GM23338 (cell line): ENCODE results near the gene VSIG10L. TPM values are rescaled to one million over a fixed set of nuclear protein-coding genes. Genes with fewer than 3 reads are reported as not detected.

Source experiments
- ATAC-seq: fragments of 200-7000 bp; cut with Tn5 transposase; 3 replicates; pipeline ENCODE4 v1.9.1; 2020
- DNase-seq: peaks from one replicate; pipeline ENCODE4 v3.0.0-alpha.2; 2015; ENCODE audit warnings: low spot score
- H2AFZ ChIP-seq: fragments of 200-600 bp; sonication (generic); 2 replicates; pipeline ENCODE4 v1.8.0; 2016; ENCODE audit warnings: antibody characterized with exemption, mild to moderate bottlenecking, moderate library complexity
- H3F3A ChIP-seq: fragments of 200-600 bp; sonication (generic); replicated peaks from 2 replicates; pipeline ENCODE4 v1.8.0; 2017; ENCODE audit warnings: antibody characterized with exemption, mixed run types, low read depth
- H3K27ac ChIP-seq: fragments of 200-600 bp; sonication (generic); 2 replicates; pipeline ENCODE4 v1.6.1; 2016; ENCODE audit warnings: low read depth
- H3K27me3 ChIP-seq: fragments of 200-600 bp; sonication (generic); 2 replicates; pipeline ENCODE4 v1.8.0; 2016; ENCODE audit warnings: mild to moderate bottlenecking, mixed run types, moderate library complexity; ENCODE audit not compliant: insufficient read depth
- H3K36me3 ChIP-seq: fragments of 200-600 bp; sonication (generic); 2 replicates; pipeline ENCODE4 v1.8.0; 2016; ENCODE audit warnings: mild to moderate bottlenecking; ENCODE audit not compliant: insufficient read depth
- H3K4me1 ChIP-seq: fragments of 200-600 bp; sonication (generic); 2 replicates; pipeline ENCODE4 v1.8.0; 2016; ENCODE audit warnings: mild to moderate bottlenecking, moderate library complexity; ENCODE audit not compliant: insufficient read depth
- H3K4me2 ChIP-seq: fragments of 200-600 bp; sonication (generic); 2 replicates; pipeline ENCODE4 v1.7.1; 2017; ENCODE audit warnings: mixed run types
- H3K4me3 ChIP-seq: fragments of 200-600 bp; sonication (generic); 2 replicates; pipeline ENCODE4 v1.6.1; 2016; ENCODE audit warnings: mixed run types
- H3K79me2 ChIP-seq: fragments of 200-600 bp; sonication (generic); replicated peaks from 2 replicates; pipeline ENCODE4 v1.8.0; 2017; ENCODE audit warnings: mild to moderate bottlenecking; ENCODE audit not compliant: insufficient read depth
- H3K9me2 ChIP-seq: fragments of 200-600 bp; sonication (generic); 2 replicates; pipeline ENCODE4 v1.8.0; 2017; ENCODE audit not compliant: insufficient read depth
- H4K20me1 ChIP-seq: fragments of 200-600 bp; sonication (generic); replicated peaks from 2 replicates; pipeline ENCODE4 v1.8.0; 2017; ENCODE audit warnings: mild to moderate bottlenecking; ENCODE audit not compliant: insufficient read depth
- H3K27ac Mint-ChIP-seq: 2 replicates; pipeline ENCODE4 v1.8.0; 2020; ENCODE audit warnings: inconsistent platforms, mild to moderate bottlenecking, moderate library complexity, mixed read lengths
- H3K27me3 Mint-ChIP-seq: 3 replicates; pipeline ENCODE4 v1.8.0; 2022; ENCODE audit warnings: low read depth, mild to moderate bottlenecking, moderate library complexity, mixed read lengths, inconsistent platforms; ENCODE audit not compliant: insufficient read depth, poor library complexity
- H3K36me3 Mint-ChIP-seq: 3 replicates; pipeline ENCODE4 v1.8.0; 2021; ENCODE audit warnings: low read depth, mild to moderate bottlenecking, inconsistent platforms, moderate library complexity, mixed read lengths
- H3K4me1 Mint-ChIP-seq: 3 replicates; pipeline ENCODE4 v1.8.0; 2020; ENCODE audit warnings: mild to moderate bottlenecking, inconsistent platforms, mixed read lengths
- H3K4me3 Mint-ChIP-seq: 3 replicates; pipeline ENCODE4 v1.8.0; 2021; ENCODE audit warnings: moderate library complexity, mild to moderate bottlenecking, inconsistent platforms, mixed read lengths
- H3K9me3 Mint-ChIP-seq: 3 replicates; pipeline ENCODE4 v1.8.0; 2020; ENCODE audit warnings: moderate library complexity, mild to moderate bottlenecking, inconsistent platforms, mixed read lengths
- CREB1 ChIP-seq: fragments of 250-450 bp; sonication (Bioruptor Pico); IDR thresholded peaks from 2 replicates; pipeline ENCODE4 v1.5.0; 2020; ENCODE audit warnings: low read depth, mild to moderate bottlenecking, moderate library complexity
- EZH2 ChIP-seq: fragments of 200-600 bp; sonication (generic); IDR thresholded peaks from one replicate; pipeline ENCODE4 v1.8.0; 2017; ENCODE audit warnings: antibody characterized with exemption, mild to moderate bottlenecking, low read depth; ENCODE audit not compliant: unreplicated experiment
- EZH2phosphoT487 ChIP-seq: fragments of 200-600 bp; sonication (generic); IDR thresholded peaks from one replicate; pipeline ENCODE4 v1.8.1; 2018; ENCODE audit warnings: antibody characterized with exemption; ENCODE audit not compliant: unreplicated experiment
- JUNB ChIP-seq: IDR thresholded peaks from one replicate; pipeline ENCODE4 v1.6.1; 2016; ENCODE audit warnings: antibody characterized with exemption; ENCODE audit not compliant: unreplicated experiment
- NANOG ChIP-seq: IDR thresholded peaks from 2 replicates; pipeline ENCODE4 v1.6.1; 2016; ENCODE audit warnings: antibody characterized with exemption, borderline replicate concordance
- POLR2AphosphoS5 ChIP-seq: IDR thresholded peaks from 2 replicates; pipeline ENCODE4 v1.6.1; 2016; ENCODE audit warnings: antibody characterized with exemption, low read depth
- STAT1 ChIP-seq: IDR thresholded peaks from one replicate; pipeline ENCODE4 v1.6.1; 2016; ENCODE audit warnings: antibody characterized with exemption; ENCODE audit not compliant: unreplicated experiment
- ZNF331 ChIP-seq: fragments of 250-450 bp; sonication (Bioruptor Pico); IDR thresholded peaks from 2 replicates; pipeline ENCODE4 v1.5.0; 2020; ENCODE audit warnings: low read depth, mild to moderate bottlenecking, moderate library complexity
- polyA plus RNA-seq: library from polyadenylated mRNA; unstranded; fragments of >200 nt; fragmentation: Nextera tagmentation; extraction: Ambion mirVana; gene quantifications from 2 replicates; pipeline ENCODE4 v1.2.1, GENCODE V29; 2016
- total RNA-seq: library from RNA; depleted of rRNA; stranded (reverse); fragments of >200 nt; shearing (Covaris generic); gene quantifications from 2 replicates; pipeline ENCODE4 v1.2.3, GENCODE V29; 2014
- TF ChIP-seq, protein P1 (sequence below): IDR thresholded peaks from one replicate; pipeline ENCODE4 v1.6.1; 2018; ENCODE audit warnings: antibody characterized with exemption; ENCODE audit not compliant: unreplicated experiment
- TF ChIP-seq, protein P2 (sequence below), 2 experiments: fragments of 200-600 bp in 1 of 2; sonication (generic) in 1 of 2; conservative IDR thresholded peaks; 2 replicates each; pipeline versions ENCODE4 v1.5.1 to v1.6.1; 2016 to 2017; ENCODE audit warnings: antibody characterized with exemption in 2 of 2, low read depth in 2 of 2, mild to moderate bottlenecking in 2 of 2, moderate library complexity in 1 of 2
- TF ChIP-seq, protein P3 (sequence below): IDR thresholded peaks from 2 replicates; pipeline ENCODE4 v1.6.1; 2016; ENCODE audit warnings: antibody characterized with exemption
- TF ChIP-seq, protein P4 (sequence below): fragments of 250-450 bp; sonication (Bioruptor Pico); IDR thresholded peaks from 2 replicates; pipeline ENCODE4 v1.5.0; 2020; ENCODE audit warnings: mild to moderate bottlenecking, moderate library complexity

The VSIG10L gene
- total and polyA plus RNA-seq, 2 experiments from 2014 or later, result 9.6 to 10.4 TPM

DNA sequence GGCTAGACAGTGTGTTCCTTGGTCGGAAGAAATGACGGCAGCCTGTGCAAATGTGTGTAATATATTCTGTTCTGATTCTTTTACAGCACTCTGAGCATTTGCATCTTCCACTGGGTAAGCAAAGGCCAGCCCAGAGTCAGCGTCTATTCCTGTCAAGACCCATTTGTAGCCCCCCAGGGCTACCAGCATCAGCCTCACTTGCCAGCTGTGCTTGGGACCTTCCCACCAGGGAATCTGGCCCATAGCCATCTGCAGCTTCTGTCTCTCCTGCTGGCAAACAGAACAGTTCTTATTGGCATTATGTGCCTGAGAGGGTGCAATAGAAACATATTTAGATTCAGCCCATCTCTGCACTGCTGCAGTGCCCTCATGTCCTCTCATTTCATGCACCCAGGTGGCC is 36.5 kb downstream of the VSIG10L start:
- TF ChIP-seq EZH2phosphoT487 (no peak), ZNF331 (CRISPR knock-in tag) (no peak), JUNB (no peak), CREB1 (no peak), NANOG (no peak), EZH2 (no peak), POLR2AphosphoS5 (no peak), STAT1 (no peak)
- TF ChIP-seq, protein P1, sequence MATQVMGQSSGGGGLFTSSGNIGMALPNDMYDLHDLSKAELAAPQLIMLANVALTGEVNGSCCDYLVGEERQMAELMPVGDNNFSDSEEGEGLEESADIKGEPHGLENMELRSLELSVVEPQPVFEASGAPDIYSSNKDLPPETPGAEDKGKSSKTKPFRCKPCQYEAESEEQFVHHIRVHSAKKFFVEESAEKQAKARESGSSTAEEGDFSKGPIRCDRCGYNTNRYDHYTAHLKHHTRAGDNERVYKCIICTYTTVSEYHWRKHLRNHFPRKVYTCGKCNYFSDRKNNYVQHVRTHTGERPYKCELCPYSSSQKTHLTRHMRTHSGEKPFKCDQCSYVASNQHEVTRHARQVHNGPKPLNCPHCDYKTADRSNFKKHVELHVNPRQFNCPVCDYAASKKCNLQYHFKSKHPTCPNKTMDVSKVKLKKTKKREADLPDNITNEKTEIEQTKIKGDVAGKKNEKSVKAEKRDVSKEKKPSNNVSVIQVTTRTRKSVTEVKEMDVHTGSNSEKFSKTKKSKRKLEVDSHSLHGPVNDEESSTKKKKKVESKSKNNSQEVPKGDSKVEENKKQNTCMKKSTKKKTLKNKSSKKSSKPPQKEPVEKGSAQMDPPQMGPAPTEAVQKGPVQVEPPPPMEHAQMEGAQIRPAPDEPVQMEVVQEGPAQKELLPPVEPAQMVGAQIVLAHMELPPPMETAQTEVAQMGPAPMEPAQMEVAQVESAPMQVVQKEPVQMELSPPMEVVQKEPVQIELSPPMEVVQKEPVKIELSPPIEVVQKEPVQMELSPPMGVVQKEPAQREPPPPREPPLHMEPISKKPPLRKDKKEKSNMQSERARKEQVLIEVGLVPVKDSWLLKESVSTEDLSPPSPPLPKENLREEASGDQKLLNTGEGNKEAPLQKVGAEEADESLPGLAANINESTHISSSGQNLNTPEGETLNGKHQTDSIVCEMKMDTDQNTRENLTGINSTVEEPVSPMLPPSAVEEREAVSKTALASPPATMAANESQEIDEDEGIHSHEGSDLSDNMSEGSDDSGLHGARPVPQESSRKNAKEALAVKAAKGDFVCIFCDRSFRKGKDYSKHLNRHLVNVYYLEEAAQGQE, result no peak
- TF ChIP-seq, protein P2, sequence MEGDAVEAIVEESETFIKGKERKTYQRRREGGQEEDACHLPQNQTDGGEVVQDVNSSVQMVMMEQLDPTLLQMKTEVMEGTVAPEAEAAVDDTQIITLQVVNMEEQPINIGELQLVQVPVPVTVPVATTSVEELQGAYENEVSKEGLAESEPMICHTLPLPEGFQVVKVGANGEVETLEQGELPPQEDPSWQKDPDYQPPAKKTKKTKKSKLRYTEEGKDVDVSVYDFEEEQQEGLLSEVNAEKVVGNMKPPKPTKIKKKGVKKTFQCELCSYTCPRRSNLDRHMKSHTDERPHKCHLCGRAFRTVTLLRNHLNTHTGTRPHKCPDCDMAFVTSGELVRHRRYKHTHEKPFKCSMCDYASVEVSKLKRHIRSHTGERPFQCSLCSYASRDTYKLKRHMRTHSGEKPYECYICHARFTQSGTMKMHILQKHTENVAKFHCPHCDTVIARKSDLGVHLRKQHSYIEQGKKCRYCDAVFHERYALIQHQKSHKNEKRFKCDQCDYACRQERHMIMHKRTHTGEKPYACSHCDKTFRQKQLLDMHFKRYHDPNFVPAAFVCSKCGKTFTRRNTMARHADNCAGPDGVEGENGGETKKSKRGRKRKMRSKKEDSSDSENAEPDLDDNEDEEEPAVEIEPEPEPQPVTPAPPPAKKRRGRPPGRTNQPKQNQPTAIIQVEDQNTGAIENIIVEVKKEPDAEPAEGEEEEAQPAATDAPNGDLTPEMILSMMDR (conservative IDR thresholded peaks at IDR 0.05; ENCODE audit: low read depth in 2 of 2), result no peak
- TF ChIP-seq, protein P3, sequence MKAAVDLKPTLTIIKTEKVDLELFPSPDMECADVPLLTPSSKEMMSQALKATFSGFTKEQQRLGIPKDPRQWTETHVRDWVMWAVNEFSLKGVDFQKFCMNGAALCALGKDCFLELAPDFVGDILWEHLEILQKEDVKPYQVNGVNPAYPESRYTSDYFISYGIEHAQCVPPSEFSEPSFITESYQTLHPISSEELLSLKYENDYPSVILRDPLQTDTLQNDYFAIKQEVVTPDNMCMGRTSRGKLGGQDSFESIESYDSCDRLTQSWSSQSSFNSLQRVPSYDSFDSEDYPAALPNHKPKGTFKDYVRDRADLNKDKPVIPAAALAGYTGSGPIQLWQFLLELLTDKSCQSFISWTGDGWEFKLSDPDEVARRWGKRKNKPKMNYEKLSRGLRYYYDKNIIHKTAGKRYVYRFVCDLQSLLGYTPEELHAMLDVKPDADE, result no peak
- TF ChIP-seq, protein P4, sequence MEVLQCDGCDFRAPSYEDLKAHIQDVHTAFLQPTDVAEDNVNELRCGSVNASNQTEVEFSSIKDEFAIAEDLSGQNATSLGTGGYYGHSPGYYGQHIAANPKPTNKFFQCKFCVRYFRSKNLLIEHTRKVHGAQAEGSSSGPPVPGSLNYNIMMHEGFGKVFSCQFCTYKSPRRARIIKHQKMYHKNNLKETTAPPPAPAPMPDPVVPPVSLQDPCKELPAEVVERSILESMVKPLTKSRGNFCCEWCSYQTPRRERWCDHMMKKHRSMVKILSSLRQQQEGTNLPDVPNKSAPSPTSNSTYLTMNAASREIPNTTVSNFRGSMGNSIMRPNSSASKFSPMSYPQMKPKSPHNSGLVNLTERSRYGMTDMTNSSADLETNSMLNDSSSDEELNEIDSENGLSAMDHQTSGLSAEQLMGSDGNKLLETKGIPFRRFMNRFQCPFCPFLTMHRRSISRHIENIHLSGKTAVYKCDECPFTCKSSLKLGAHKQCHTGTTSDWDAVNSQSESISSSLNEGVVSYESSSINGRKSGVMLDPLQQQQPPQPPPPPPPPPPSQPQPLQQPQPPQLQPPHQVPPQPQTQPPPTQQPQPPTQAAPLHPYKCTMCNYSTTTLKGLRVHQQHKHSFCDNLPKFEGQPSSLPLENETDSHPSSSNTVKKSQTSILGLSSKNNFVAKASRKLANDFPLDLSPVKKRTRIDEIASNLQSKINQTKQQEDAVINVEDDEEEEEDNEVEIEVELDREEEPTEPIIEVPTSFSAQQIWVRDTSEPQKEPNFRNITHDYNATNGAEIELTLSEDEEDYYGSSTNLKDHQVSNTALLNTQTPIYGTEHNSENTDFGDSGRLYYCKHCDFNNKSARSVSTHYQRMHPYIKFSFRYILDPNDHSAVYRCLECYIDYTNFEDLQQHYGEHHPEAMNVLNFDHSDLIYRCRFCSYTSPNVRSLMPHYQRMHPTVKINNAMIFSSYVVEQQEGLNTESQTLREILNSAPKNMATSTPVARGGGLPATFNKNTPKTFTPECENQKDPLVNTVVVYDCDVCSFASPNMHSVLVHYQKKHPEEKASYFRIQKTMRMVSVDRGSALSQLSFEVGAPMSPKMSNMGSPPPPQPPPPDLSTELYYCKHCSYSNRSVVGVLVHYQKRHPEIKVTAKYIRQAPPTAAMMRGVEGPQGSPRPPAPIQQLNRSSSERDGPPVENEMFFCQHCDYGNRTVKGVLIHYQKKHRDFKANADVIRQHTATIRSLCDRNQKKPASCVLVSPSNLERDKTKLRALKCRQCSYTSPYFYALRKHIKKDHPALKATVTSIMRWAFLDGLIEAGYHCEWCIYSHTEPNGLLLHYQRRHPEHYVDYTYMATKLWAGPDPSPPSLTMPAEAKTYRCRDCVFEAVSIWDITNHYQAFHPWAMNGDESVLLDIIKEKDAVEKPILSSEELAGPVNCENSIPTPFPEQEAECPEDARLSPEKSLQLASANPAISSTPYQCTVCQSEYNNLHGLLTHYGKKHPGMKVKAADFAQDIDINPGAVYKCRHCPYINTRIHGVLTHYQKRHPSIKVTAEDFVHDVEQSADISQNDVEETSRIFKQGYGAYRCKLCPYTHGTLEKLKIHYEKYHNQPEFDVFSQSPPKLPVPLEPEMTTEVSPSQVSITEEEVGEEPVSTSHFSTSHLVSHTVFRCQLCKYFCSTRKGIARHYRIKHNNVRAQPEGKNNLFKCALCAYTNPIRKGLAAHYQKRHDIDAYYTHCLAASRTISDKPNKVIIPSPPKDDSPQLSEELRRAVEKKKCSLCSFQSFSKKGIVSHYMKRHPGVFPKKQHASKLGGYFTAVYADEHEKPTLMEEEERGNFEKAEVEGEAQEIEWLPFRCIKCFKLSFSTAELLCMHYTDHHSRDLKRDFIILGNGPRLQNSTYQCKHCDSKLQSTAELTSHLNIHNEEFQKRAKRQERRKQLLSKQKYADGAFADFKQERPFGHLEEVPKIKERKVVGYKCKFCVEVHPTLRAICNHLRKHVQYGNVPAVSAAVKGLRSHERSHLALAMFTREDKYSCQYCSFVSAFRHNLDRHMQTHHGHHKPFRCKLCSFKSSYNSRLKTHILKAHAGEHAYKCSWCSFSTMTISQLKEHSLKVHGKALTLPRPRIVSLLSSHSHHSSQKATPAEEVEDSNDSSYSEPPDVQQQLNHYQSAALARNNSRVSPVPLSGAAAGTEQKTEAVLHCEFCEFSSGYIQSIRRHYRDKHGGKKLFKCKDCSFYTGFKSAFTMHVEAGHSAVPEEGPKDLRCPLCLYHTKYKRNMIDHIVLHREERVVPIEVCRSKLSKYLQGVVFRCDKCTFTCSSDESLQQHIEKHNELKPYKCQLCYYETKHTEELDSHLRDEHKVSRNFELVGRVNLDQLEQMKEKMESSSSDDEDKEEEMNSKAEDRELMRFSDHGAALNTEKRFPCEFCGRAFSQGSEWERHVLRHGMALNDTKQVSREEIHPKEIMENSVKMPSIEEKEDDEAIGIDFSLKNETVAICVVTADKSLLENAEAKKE (CRISPR knock-in tag), result no peak
- H3K27me3 ChIP-seq, result no peaks in the 10 kb centered on the region
- H3K4me2 ChIP-seq, result no peak overlapping the region
- H3K4me1 ChIP-seq, result peaks cover 6% of the 10 kb centered on the region
- H3K9me2 ChIP-seq, result no peaks in the 10 kb centered on the region
- H3K36me3 ChIP-seq, result no peaks in the 10 kb centered on the region
- no peak for DNase-seq
- no peak overlapping the region for H3K27ac ChIP-seq
- H3K4me3 ChIP-seq, result no peak overlapping the region
- ATAC-seq, result no peak
- Mint-ChIP-seq H3K27ac (no peak overlapping the region), H3K4me1 (peaks cover 11% of the 10 kb centered on the region), H3K9me3 (peaks cover 26% of the 10 kb centered on the region), H3K27me3 (peaks cover 5% of the 10 kb centered on the region), H3K4me3 (no peak overlapping the region), H3K36me3 (peaks cover 8% of the 10 kb centered on the region; the same call in 2 of the 3 replicates)
- no peaks in the 10 kb centered on the region for H3F3A ChIP-seq
- no peaks in the 10 kb centered on the region for H4K20me1 ChIP-seq
- H2AFZ ChIP-seq, result no peak overlapping the region
- no peaks in the 10 kb centered on the region for H3K79me2 ChIP-seq
